A673 (cell line): ENCODE data around the gene MYO19.

Experiments
- CTCF ChIP-seq: fragments of 300-800, 200-600 bp; sonication (generic); conservative IDR thresholded peaks from 2 replicates; pipeline ENCODE4 v1.5.1; 2017; ENCODE audit warnings: low read depth, mild to moderate bottlenecking, antibody characterized with exemption, low read length, moderate library complexity, mixed read lengths
- EZH2 ChIP-seq: fragments of 200-600 bp; sonication (generic); IDR thresholded peaks from 2 replicates; pipeline ENCODE4 v1.6.1; 2017; ENCODE audit warnings: borderline replicate concordance, low read depth, mild to moderate bottlenecking, mixed read lengths, antibody characterized with exemption, low read length; ENCODE audit not compliant: poor library complexity, severe bottlenecking

GRCh38 chr17:36545077-36545464, 10.4 kb upstream of the MYO19 start:
- TF ChIP-seq CTCF (no peak), EZH2 (no peak)
